Hepatocyte (in vitro differentiated cells): ENCODE results near the gene PDPN. TPM values are rescaled to one million over a fixed set of nuclear protein-coding genes. Genes with fewer than 3 reads are reported as not detected.

Experiments
- DNase-seq: peaks from one replicate; pipeline ENCODE4 v3.0.0-alpha.2; 2016; ENCODE audit warnings: low spot score
- H2AFZ ChIP-seq: fragments of 200-600 bp; sonication (generic); 2 replicates; pipeline ENCODE4 v1.6.0; 2016; ENCODE audit warnings: antibody characterized with exemption, mild to moderate bottlenecking
- H3K27ac ChIP-seq: fragments of 200-600 bp; sonication (generic); 2 replicates; pipeline ENCODE4 v1.5.1; 2016; ENCODE audit warnings: mild to moderate bottlenecking
- H3K27me3 ChIP-seq: fragments of 200-600 bp; sonication (generic); 2 replicates; pipeline ENCODE4 v1.6.1; 2016
- H3K36me3 ChIP-seq: fragments of 200-600 bp; sonication (generic); replicated peaks from 2 replicates; pipeline ENCODE4 v1.5.1; 2016; ENCODE audit warnings: low read depth; ENCODE audit not compliant: insufficient read depth
- H3K4me1 ChIP-seq: fragments of 200-600 bp; sonication (generic); 2 replicates; pipeline ENCODE4 v1.5.1; 2016; ENCODE audit warnings: mild to moderate bottlenecking, moderate library complexity; ENCODE audit not compliant: insufficient read depth
- H3K4me2 ChIP-seq: fragments of 200-600 bp; sonication (generic); 2 replicates; pipeline ENCODE4 v1.6.0; 2016
- H3K4me3 ChIP-seq: fragments of 200-600 bp; sonication (generic); 2 replicates; pipeline ENCODE4 v1.5.1; 2016; ENCODE audit warnings: mild to moderate bottlenecking
- H3K79me2 ChIP-seq: fragments of 200-600 bp; sonication (generic); 2 replicates; pipeline ENCODE4 v1.6.0; 2017; ENCODE audit warnings: mild to moderate bottlenecking
- H3K9me2 ChIP-seq: fragments of 200-600 bp; sonication (generic); replicated peaks from 2 replicates; pipeline ENCODE4 v1.6.0; 2017; ENCODE audit warnings: mild to moderate bottlenecking; ENCODE audit not compliant: insufficient read depth
- H3K9me3 ChIP-seq: fragments of 200-600 bp; sonication (generic); 2 replicates; pipeline ENCODE4 v1.5.1; 2016; ENCODE audit warnings: low read depth, mild to moderate bottlenecking
- H4K20me1 ChIP-seq: fragments of 200-600 bp; sonication (generic); 2 replicates; pipeline ENCODE4 v1.6.0; 2016; ENCODE audit warnings: mild to moderate bottlenecking; ENCODE audit not compliant: insufficient read depth, poor library complexity, severe bottlenecking
- CTCF ChIP-seq: fragments of 200-600 bp; sonication (generic); IDR thresholded peaks from 2 replicates; pipeline ENCODE4 v1.5.1; 2016; ENCODE audit warnings: antibody characterized with exemption, mild to moderate bottlenecking; ENCODE audit not compliant: poor library complexity
- EZH2 ChIP-seq: fragments of 200-600 bp; sonication (generic); IDR thresholded peaks from 2 replicates; pipeline ENCODE4 v1.6.1; 2016; ENCODE audit warnings: antibody characterized with exemption, mild to moderate bottlenecking, borderline replicate concordance
- EZH2phosphoT487 ChIP-seq: fragments of 200-600 bp; sonication (generic); IDR thresholded peaks from one replicate; pipeline ENCODE4 v1.6.1; 2018; ENCODE audit warnings: antibody characterized with exemption, mild to moderate bottlenecking, low read depth, moderate library complexity; ENCODE audit not compliant: unreplicated experiment, severe bottlenecking
- WGBS: methylation state at CpG from one replicate; pipeline ENCODE4 v1.1.6; 2016; ENCODE audit warnings: low lambda C conversion rate; ENCODE audit errors: missing lambda C conversion rate; 5-methylcytosine and 5-hydroxymethylcytosine counted together
- polyA plus RNA-seq: library from polyadenylated mRNA; unstranded; fragments of >200 nt; fragmentation: Nextera tagmentation; extraction: Ambion mirVana; gene quantifications from 2 replicates; pipeline ENCODE4 v1.2.1, GENCODE V29; 2016
- total RNA-seq: library from RNA; depleted of rRNA; stranded (reverse); fragments of >200 nt; gene quantifications from 2 replicates; pipeline ENCODE4 v1.2.3, GENCODE V29; 2014

The PDPN gene
- total and polyA plus RNA-seq, 2 experiments from 2014 or later = 305 to 478 TPM

- H4K20me1 ChIP-seq = no peaks in the 10 kb centered on the region
- H3K27ac ChIP-seq = no peak overlapping the region
- H3K9me2 ChIP-seq = no peaks in the 10 kb centered on the region
- no peaks in the 10 kb centered on the region for H3K79me2 ChIP-seq
- no peak overlapping the region for H2AFZ ChIP-seq
- TF ChIP-seq EZH2 (no peak), EZH2phosphoT487 (no peak), CTCF (no peak)
- no peaks in the 10 kb centered on the region for H3K36me3 ChIP-seq
- WGBS = 86% methylated on average over 11 of the region's 11 CpGs
- H3K27me3 ChIP-seq = no peaks in the 10 kb centered on the region
- no peak for DNase-seq
- H3K4me2 ChIP-seq = no peak overlapping the region
- peaks cover 3% of the 10 kb centered on the region for H3K4me1 ChIP-seq
- no peaks in the 10 kb centered on the region for H3K9me3 ChIP-seq
- H3K4me3 ChIP-seq = no peak overlapping the region
Observed at GRCh38 chr1:13576926-13577325, 6.7 kb upstream of the PDPN start.

- H3K27me3 ChIP-seq = no peaks in the 10 kb centered on the region
- no peak for TF ChIP-seq EZH2phosphoT487
- no peak for TF ChIP-seq CTCF
- no peak for TF ChIP-seq EZH2
- 72% methylated on average over 8 of the region's 8 CpGs for WGBS
Observed at GRCh38 chr1:13577846-13578245, 5.8 kb upstream of the PDPN start.

GRCh38 chr1:13581446-13581845, 2.2 kb upstream of the PDPN start:
- no peaks in the 10 kb centered on the region for H3K27me3 ChIP-seq
- TF ChIP-seq EZH2phosphoT487 (no peak), CTCF (no peak), EZH2 (no peak)

More at GRCh38 chr1:13577846-13578245, 5.8 kb upstream of the PDPN start:
- no peaks in the 10 kb centered on the region for H3K36me3 ChIP-seq
- no peak overlapping the region for H3K27ac ChIP-seq
- no peaks in the 10 kb centered on the region for H3K9me2 ChIP-seq
- no peak overlapping the region for H2AFZ ChIP-seq
- H3K4me3 ChIP-seq = no peak overlapping the region
- DNase-seq = no peak
- H4K20me1 ChIP-seq = no peaks in the 10 kb centered on the region
- H3K4me2 ChIP-seq = no peak overlapping the region
- H3K9me3 ChIP-seq = no peaks in the 10 kb centered on the region
- no peaks in the 10 kb centered on the region for H3K79me2 ChIP-seq
- H3K4me1 ChIP-seq = peaks cover 3% of the 10 kb centered on the region

More at GRCh38 chr1:13581446-13581845, 2.2 kb upstream of the PDPN start:
- DNase-seq = no peak
- Histone ChIP-seq H3K36me3 (no peaks in the 10 kb centered on the region), H3K9me2 (no peaks in the 10 kb centered on the region), H3K4me3 (no peak overlapping the region), H2AFZ (no peak overlapping the region), H4K20me1 (no peaks in the 10 kb centered on the region), H3K4me2 (no peak overlapping the region), H3K9me3 (no peaks in the 10 kb centered on the region), H3K79me2 (peaks cover 22% of the 10 kb centered on the region), H3K4me1 (peaks cover 3% of the 10 kb centered on the region), H3K27ac (no peak overlapping the region)
- 73% methylated on average over 5 of the region's 5 CpGs for WGBS
